Sigmoid colon (tissue), 4 donors: ENCODE results near the gene RAD21L1.

Source experiments
- CTCF ChIP-seq, 4 experiments: fragments of 450-650 bp in 3 of 4; fragments of 200-600 bp in 1 of 4; IDR thresholded peaks; one replicate each; pipeline ENCODE4 v1.5.1; 2016 to 2019; ENCODE audit warnings: antibody characterized with exemption in 4 of 4, mild to moderate bottlenecking in 3 of 4, moderate library complexity in 2 of 4
- POLR2A ChIP-seq, 2 donors: fragments of 450-650 bp; IDR thresholded peaks; one replicate each; pipeline ENCODE4 v1.6.1; 2016; ENCODE audit warnings: antibody characterized with exemption in 2 of 2, mild to moderate bottlenecking in 2 of 2, moderate library complexity in 2 of 2
- POLR2AphosphoS5 ChIP-seq, 4 donors: sonication (generic); formaldehyde crosslinking; IDR thresholded peaks; one replicate each; pipeline ENCODE4 v1.6.1; 2017; ENCODE audit warnings: antibody characterized with exemption in 4 of 4

GRCh38 chr20:1304710-1305515 lies 79.1 kb downstream of the RAD21L1 start:
- TF ChIP-seq POLR2A (IDR thresholded peaks at IDR 0.05) (no peak), CTCF (IDR thresholded peaks at IDR 0.05) (no peak), POLR2AphosphoS5 (IDR thresholded peaks at IDR 0.05) (no peak)
